ENCODE data around the gene GPC6.

The GPC6 gene

DNA sequence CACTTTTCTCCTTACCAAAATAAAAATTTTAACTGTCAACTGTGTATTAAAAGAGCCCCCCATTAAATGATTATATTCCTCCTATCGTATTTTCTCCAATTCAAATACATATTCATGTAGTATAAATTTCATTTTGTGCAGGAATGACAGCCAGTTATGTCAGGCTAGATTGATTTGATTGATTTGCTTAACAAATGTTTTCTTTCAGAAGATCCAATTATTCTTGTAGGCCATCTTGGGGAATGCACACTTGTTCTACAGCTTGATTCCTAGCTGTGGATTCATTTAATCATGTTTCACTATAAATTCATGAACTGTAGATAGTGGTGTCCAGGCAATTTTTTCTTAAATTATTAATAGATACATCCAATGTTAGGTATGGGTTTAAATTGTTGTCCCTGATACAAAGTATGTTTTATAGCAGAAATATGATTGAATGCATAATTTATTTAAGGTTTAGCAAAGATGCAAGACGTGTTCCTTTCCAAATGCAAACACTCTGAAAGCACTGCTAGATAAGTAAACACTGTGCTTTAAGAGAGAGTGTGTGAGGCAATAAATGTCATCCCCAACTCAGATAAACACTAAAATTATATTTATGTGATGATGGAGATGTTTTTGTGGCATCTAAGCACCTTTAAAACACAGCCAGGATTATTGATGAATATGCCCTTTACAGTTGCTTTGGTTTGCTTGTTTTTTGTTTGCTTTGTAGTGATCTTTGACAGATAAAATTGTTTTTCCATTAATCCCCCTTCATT lies 721.7 kb downstream of the GPC6 start:
- no peak for DNase-seq (ENCODE audit: low read depth)
- in situ Hi-C loops (cut with HindIII; ENCODE audit: low sequenced_read_pairs), result no loop called here
- no peak for TF ChIP-seq CTCF (IDR thresholded peaks at IDR 0.05; ENCODE audit: low read depth, low read length, missing control alignments)
- no peak overlapping the region for H3K4me3 ChIP-seq (ENCODE audit: low read depth, low read length)

- no peak overlapping the region for H3K4me3 ChIP-seq (ENCODE audit: low read depth, low read length)
- peak; percentile 37 for TF ChIP-seq CTCF (IDR thresholded peaks at IDR 0.05; ENCODE audit: low read depth, low read length, missing control alignments)
- in situ Hi-C loops (cut with HindIII; ENCODE audit: low sequenced_read_pairs), result no loop called here
- no peak for DNase-seq (ENCODE audit: low read depth)
Measured at GRCh38 chr13:93951108-93951507, 724.5 kb downstream of the GPC6 start.

- H3K4me3 ChIP-seq (ENCODE audit: low read depth, low read length), result no peak overlapping the region
- TF ChIP-seq CTCF (IDR thresholded peaks at IDR 0.05; ENCODE audit: low read depth, low read length, missing control alignments), result no peak
- DNase-seq (ENCODE audit: low read depth), result no peak
- in situ Hi-C loops (cut with HindIII; ENCODE audit: low sequenced_read_pairs), result no loop called here
Measured at GRCh38 chr13:93951951-93952350, 725.3 kb downstream of the GPC6 start.

GRCh38 chr13:93953841-93954240 lies 727.2 kb downstream of the GPC6 start:
- no peak for TF ChIP-seq CTCF (IDR thresholded peaks at IDR 0.05; ENCODE audit: low read depth, low read length, missing control alignments)
- H3K4me3 ChIP-seq (ENCODE audit: low read depth, low read length), result no peak overlapping the region
- in situ Hi-C loops (cut with HindIII; ENCODE audit: low sequenced_read_pairs), result no loop called here
- no peak for DNase-seq (ENCODE audit: low read depth)

- no peak overlapping the region for H3K4me3 ChIP-seq (ENCODE audit: low read depth, low read length)
- in situ Hi-C loops (cut with HindIII; ENCODE audit: low sequenced_read_pairs), result no loop called here
- no peak for TF ChIP-seq CTCF (IDR thresholded peaks at IDR 0.05; ENCODE audit: low read depth, low read length, missing control alignments)
- no peak for DNase-seq (ENCODE audit: low read depth)
Measured at GRCh38 chr13:93955904-93956303, 729.3 kb downstream of the GPC6 start.

DNA sequence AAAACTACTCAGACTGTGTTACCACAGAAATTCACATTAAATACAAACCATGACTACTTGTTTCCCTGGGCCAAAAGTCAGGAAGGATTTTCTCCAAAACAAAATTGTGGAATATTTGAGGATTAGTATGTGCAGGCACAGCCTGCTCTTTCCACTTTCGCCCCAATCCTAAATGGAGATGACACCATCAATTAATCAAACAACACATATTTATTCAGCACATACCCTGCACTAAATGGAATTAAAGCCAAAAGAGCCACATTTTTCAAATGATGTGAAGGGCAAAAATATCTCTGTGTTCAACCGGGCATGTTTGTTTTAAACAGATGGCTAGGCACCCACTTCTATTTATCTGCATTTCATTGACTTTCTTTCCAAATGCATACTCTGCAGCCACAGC lies 729.8 kb downstream of the GPC6 start:
- DNase-seq (ENCODE audit: low read depth), result no peak
- no peak overlapping the region for H3K4me3 ChIP-seq (ENCODE audit: low read depth, low read length)
- TF ChIP-seq CTCF (IDR thresholded peaks at IDR 0.05; ENCODE audit: low read depth, low read length, missing control alignments), result no peak
- in situ Hi-C loops (cut with HindIII; ENCODE audit: low sequenced_read_pairs), result no loop called here
